ENCODE results near the gene FAM78B. TPM values are rescaled to one million over a fixed set of nuclear protein-coding genes. Genes with fewer than 3 reads are reported as not detected.

The FAM78B gene
- total RNA-seq (under 1 TPM in 1 of 2 experiments, not detected in 1; 0.11 TPM), total RNA-seq (0 to 1.1 (median 0.20) reads per million in 172 experiments)
- polyA plus RNA-seq (2013, experiment 1 of 2), result 0.16 TPM
- 0.37 TPM for polyA plus RNA-seq (2013, experiment 2 of 2)

GRCh38 chr1:166166698-166167571 lies at the start of gene FAM78B:
Gene FAM78B (minus strand): TSS chr1:166167001. CDS start chr1:166166248, 753 bp downstream.
- peaks cover 10% of the 10 kb centered on the region for H3K4me1 Mint-ChIP-seq (ENCODE audit: low read depth)
- H3K27ac Mint-ChIP-seq, result no peak within 1 kb of the TSS
- no peak for TF ChIP-seq CTCF (IDR thresholded peaks at IDR 0.05)
- Histone ChIP-seq H3K36me3 (ENCODE audit: insufficient read depth, low read length) (no peaks in the 10 kb centered on the region), H3K4me1 (ENCODE audit: insufficient read depth, low read length) (peaks cover 17% of the 10 kb centered on the region), H3K4me3 (ENCODE audit: low read length) (peak within 1 kb of the TSS; percentile 31), H3K27me3 (ENCODE audit: control insufficient read depth in 1 of 2, insufficient read depth in 2 of 2, low read length in 2 of 2) (peaks cover 35 to 44% of the 10 kb centered on the region in 2 experiments), H3K9me3 (ENCODE audit: control insufficient read depth in 1 of 2, insufficient read depth in 1 of 2, low read length in 2 of 2) (peaks cover 0 to 13% of the 10 kb centered on the region in 2 experiments), H3K27ac (ENCODE audit: low read depth in 1 of 2, low read length in 2 of 2) (no peak within 1 kb of the TSS)
- peaks cover 70% of the 10 kb centered on the region for H3K27me3 Mint-ChIP-seq
- intact Hi-C loops (cut with DNase I, micrococcal nuclease), result no loop called here
- H3K36me3 Mint-ChIP-seq (ENCODE audit: low read depth), result no peaks in the 10 kb centered on the region
- peak within 1 kb of the TSS; percentile 83 for H3K4me3 Mint-ChIP-seq
- ATAC-seq (ENCODE audit: poor library complexity) (peak; percentile 44), DNase-seq (peak; percentile 12 to 70 (median 35))
- POLR2A ChIA-PET, result no interaction called here
- H3K9me3 Mint-ChIP-seq, result no peaks in the 10 kb centered on the region
- CTCF ChIA-PET, result no interaction called here

GRCh38 chr1:166202546-166202945 lies 35.7 kb upstream of the FAM78B start:
- Mint-ChIP-seq H3K27ac (no peak overlapping the region), H3K4me3 (no peak overlapping the region), H3K27me3 (no peaks in the 10 kb centered on the region), H3K4me1 (ENCODE audit: low read depth) (no peaks in the 10 kb centered on the region), H3K36me3 (ENCODE audit: low read depth) (no peaks in the 10 kb centered on the region), H3K9me3 (no peaks in the 10 kb centered on the region)
- intact Hi-C loops (cut with DNase I, micrococcal nuclease), result no loop called here
- Histone ChIP-seq H3K27me3 (ENCODE audit: control insufficient read depth in 1 of 2, insufficient read depth in 2 of 2, low read length in 2 of 2) (no peaks in the 10 kb centered on the region), H3K4me3 (ENCODE audit: low read length) (no peak overlapping the region), H3K27ac (ENCODE audit: low read depth in 1 of 2, low read length in 2 of 2) (no peak overlapping the region), H3K9me3 (ENCODE audit: control insufficient read depth in 1 of 2, insufficient read depth in 1 of 2, low read length in 2 of 2) (no peaks in the 10 kb centered on the region), H3K4me1 (ENCODE audit: insufficient read depth, low read length) (no peaks in the 10 kb centered on the region), H3K36me3 (ENCODE audit: insufficient read depth, low read length) (no peaks in the 10 kb centered on the region)
- ChIA-PET CTCF (no interaction called here), POLR2A (no interaction called here)
- no peak for TF ChIP-seq CTCF (IDR thresholded peaks at IDR 0.05)
- no peak for DNase-seq
- no peak for ATAC-seq (ENCODE audit: poor library complexity)

DNA sequence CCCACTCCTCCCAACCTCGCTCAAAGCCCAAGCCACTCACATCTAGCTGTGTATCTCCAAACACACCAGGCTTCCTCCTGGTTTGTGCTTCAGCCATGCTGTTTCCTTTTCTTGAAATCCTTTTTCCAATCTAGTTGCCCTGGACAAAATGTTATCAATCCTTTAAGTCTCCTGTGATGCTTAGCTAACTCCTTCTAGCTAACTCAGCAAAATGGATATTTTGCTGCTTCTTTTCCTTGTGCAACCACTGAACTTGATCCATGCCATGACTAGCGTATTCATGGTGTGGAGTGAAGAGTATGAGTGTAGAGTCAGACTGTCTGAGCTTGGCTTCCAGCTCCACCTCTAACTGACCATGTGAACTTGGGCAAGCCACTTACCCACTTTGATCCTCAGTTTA lies 33.9 kb upstream of the FAM78B start:
- intact Hi-C loops (cut with DNase I, micrococcal nuclease), result no loop called here
- H3K9me3 Mint-ChIP-seq, result peaks cover 2% of the 10 kb centered on the region
- Histone ChIP-seq H3K4me3 (ENCODE audit: low read length) (no peak overlapping the region), H3K27ac (ENCODE audit: low read depth in 1 of 2, low read length in 2 of 2) (no peak overlapping the region), H3K9me3 (ENCODE audit: control insufficient read depth in 1 of 2, insufficient read depth in 1 of 2, low read length in 2 of 2) (no peaks in the 10 kb centered on the region), H3K36me3 (ENCODE audit: insufficient read depth, low read length) (no peaks in the 10 kb centered on the region), H3K27me3 (ENCODE audit: control insufficient read depth in 1 of 2, insufficient read depth in 2 of 2, low read length in 2 of 2) (no peaks in the 10 kb centered on the region), H3K4me1 (ENCODE audit: insufficient read depth, low read length) (no peaks in the 10 kb centered on the region)
- no peaks in the 10 kb centered on the region for H3K4me1 Mint-ChIP-seq (ENCODE audit: low read depth)
- POLR2A ChIA-PET, result no interaction called here
- no peaks in the 10 kb centered on the region for H3K36me3 Mint-ChIP-seq (ENCODE audit: low read depth)
- no peak for ATAC-seq (ENCODE audit: poor library complexity)
- H3K4me3 Mint-ChIP-seq, result no peak overlapping the region
- H3K27ac Mint-ChIP-seq, result no peak overlapping the region
- no peak for TF ChIP-seq CTCF (IDR thresholded peaks at IDR 0.05)
- no peak for DNase-seq
- CTCF ChIA-PET, result no interaction called here
- peaks cover 5% of the 10 kb centered on the region for H3K27me3 Mint-ChIP-seq
